NK-92 (cell line): ENCODE results near the gene BPNT1.
"Not testable (repeated sequence)": the region's sequence is repeated elsewhere in the genome, so short reads cannot be mapped to it uniquely, and the experiment has no call there.

Experiments used
- DNase-seq: peaks from one replicate; lab custom pipeline; 2025; ENCODE audit not compliant: unreplicated experiment; lab: John Stamatoyannopoulos, UW

Gene BPNT1

DNA sequence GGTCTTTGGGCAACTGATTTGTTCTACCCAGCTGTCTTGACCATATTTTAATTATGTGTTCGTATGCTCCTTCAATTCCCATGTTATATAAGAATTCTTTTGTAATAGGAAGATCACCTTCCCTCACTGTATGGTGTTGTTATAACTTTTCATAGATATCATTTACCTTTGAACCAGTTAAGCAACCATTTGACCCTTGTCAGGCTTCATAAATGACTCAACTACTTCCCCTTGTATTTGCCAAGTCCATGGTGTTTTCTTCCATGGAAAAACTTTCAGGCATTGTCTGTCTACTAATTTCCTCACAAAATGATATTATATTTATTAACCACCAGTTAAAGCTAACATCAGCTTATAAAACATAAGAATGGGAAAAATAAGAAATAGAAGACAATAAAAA, 5.1 kb downstream of the BPNT1 start:
- DNase-seq = no peak

DNA sequence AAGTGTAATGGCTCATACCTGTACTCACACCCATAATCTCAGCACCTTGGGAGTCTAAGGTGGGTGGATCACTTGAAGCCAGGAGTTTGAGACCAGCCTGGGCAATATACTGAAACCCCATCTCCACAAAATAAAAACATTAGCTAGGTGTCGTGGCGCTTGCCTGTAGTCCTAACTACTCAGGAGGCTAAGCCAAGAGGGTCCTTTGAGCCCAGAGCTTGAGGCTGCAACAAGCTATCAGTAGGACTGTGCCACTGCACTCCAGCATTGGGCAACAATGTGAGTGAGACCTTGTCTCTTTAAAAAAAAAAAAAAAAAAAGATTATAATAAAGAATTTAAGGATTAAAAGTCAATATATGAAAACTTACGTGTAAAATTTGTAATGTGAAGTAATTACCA, 11.7 kb downstream of the BPNT1 start:
- no peak for DNase-seq

DNA sequence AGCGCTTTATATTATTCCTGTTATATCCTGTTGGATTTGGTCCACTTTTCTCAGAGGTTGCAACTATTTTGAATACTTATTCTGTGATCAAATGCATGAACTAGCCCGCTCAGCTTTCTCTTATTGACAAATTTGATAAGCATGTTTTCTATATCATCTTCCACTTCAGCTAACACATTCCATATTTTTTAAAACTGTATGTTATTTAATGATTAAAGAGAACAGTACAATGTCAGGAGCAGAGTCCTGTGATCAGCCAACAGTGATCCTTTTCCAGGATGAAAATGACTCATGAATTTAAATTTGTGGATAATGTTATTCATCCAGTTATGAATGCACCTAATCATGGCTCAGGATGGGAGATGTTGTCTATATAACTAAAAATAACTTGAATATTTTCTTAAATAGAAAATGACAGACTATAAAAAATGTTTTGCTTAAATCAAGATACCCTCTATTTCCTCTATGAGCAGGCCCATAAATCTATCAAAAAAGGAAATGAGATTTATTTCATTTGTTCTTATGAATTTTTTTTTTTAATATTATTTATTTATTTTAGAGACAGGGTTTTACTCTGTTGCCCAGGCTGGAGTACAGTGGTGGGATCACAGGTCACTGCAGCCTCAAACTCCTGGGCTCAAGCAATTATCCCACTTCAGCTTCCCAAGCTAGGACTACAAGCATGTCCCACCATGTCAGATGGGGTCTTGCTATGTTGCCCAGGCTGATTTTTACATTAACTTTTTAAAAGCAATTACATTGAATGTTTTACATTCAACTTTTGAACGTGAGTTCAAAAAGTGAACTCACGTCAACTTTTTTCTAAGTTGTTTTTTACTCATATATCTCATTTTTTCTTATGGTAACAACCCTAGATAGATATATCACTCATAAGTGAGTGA, 12.5 kb downstream of the BPNT1 start:
- no peak for DNase-seq

DNA sequence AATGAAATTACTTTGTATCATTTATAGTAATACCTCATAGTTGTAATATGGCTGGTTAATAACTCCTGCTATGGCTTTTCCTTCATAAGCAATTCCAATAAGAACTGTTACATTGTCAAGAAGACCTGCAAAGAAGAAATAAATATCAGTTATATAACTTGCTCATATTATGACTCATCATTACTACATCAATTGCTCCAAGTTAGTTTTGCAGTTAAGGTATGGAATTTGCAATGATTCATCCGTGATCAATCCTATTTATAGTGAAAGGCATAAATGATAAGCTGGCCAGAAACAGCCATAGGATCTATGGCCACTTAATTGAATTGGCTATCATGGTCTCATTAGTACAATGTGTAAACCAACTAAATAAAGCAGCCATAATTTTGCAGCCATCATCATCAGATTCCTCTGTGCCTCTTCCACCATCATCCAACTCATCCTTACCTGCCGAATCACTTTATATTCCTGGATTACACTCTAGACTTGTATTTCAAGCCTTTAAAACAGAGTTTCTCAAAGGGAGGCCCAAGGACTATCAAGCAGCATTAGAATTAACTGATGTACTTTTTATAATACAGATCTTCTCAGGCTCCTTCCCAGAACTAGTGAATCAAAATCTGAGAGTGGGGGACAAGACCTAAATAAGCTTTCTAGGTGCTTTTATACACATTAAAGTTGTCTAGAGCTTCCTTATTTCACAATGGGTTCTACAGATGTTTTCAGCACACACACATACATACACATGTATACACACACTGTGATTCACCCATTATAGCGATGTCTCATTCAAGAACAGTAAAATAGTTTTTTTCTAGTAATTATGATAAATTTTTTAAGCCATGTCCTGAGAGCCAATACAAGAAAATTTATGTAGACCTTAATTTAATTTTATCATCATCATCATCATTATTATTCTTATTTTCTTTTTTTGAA, 22.1 kb downstream of the BPNT1 start:
- DNase-seq = no peak

DNA sequence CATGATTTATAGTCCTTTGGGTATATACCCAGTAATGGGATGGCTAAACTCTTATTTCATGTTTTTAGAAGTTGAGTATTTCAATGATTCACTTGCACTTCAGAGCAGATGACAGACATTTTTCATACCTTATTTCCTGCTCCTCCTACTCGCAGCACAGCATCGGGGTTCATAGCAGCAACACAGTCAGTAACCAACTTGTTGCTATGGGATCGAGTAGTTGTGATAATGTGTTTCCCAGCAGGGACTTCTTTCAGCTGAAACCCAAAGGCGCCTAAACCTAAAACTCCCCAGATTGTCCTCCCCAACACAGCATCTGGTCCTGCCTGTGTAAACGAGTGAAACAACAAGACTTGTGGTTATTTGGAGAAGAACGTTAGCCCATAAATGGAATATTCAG, 27.0 kb downstream of the BPNT1 start:
- DNase-seq = no peak

DNA sequence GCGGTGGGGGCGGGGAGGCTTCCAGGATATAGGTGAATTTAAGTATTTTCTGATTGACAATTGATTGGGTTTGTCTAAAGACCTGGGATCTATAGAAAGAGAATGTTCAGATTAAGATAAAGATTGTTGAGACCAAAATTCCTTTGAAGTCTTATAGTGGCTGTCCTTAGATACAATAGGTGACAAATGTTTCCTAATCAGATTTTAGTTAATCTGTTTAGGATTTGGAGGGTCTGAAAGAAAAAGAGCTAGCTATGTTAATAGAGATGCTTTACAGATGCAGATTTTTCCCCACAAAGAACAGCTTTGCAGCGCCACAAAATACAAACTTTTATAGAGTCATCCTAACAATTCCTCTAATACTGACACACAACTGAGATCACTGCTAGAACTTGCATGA, 28.7 kb downstream of the BPNT1 start:
- DNase-seq = no peak

DNA sequence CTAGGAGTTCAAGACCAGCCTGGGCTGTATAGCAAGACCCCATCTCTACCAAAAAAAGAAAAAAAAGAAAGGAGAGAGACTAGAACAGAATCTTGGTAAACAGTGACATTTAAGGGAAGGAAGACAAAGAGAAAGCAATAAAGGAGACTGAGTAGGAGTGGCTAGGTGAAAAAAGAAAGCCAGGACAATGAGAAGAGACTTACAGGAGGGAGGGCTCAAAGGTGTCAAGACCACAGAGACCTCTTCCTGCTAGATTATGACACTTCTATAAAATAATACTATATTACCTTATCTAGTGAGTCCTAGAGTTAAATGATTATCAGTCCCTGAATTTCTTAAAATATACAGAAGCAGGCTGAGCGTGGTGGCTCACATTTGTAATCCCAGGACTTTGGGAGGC, 33.2 kb downstream of the BPNT1 start:
- DNase-seq = no peak

DNA sequence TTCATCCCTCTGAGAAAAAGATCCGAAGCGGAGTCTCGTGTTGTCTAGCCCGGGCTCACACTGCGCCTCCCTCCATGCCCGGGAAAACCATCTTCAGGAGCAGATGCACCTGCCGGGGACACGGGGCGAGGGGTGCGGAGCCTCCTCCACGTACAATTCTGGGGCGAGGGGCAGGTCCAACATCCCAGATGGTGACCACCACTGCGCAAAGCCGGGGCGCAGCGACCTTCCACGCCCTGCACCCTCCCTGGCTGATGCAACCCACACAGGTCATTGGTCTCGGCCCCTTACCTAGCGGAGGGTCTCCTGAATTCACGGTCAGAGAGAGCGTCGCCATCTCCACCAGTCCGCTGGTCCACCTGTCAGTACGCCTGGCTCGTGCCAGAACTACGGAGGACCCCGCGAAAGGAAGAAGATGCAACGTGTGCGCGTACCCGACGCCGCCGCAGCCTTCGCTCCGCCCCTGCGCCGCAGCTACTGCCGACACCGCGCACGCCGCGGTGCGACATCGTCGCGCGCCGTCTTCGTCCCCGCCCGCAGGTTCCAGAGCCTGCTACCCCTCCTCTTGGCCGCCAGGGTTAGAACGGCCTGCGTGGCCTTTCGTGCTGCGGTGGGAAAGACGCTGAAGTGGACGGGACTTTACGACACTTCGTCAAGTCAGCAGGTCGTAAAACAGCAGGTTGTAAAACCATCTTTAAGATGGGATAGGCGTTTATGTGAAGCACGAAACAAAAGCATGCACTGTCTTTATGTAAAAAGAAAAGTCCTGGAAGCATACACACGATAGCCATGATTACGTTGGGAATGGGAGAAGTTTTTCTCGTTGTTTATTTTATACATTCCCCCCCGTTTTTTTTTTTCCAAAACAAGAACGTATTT, 43.3 kb downstream of the BPNT1 start, which contains the start of gene EPRS1:
TSS of gene EPRS1 (minus strand) at position 454 of the 879 bp plus-strand sequence. CDS start at position 337, 117 bp downstream.
- peak; percentile 52 for DNase-seq

DNA sequence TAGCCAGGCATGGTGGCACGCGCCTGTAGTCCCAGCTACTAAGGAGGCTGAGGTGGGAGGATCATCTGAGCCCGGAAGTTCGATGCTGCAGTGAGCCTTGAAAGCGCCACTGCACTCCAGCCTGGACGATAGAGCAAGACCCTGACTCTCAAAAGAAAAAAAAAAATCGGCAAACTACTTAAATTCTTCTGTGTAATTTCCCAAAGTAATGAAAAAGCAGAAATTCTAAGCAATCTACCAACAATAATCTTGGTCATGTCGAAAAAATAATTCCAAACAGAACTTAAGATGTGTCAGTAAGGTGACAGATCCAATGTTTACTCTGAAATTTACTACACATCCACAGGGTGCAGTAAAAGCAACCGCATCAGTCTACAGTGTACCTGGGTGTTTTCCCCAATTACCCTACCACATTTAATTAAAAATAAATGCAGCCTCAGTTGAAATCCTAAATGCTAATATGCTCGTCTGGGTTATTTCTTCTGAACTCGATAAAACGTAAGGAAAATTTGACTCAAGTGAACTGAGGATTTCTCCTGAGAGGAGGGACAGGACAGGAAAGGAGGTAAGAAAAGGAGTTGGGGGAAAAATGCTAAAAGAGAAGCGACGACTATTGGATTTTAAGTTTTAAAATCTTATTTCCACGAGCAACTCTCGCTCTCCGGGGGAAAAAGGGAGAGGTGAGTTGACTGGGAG, 44.1 kb downstream of the BPNT1 start:
- no peak for DNase-seq

DNA sequence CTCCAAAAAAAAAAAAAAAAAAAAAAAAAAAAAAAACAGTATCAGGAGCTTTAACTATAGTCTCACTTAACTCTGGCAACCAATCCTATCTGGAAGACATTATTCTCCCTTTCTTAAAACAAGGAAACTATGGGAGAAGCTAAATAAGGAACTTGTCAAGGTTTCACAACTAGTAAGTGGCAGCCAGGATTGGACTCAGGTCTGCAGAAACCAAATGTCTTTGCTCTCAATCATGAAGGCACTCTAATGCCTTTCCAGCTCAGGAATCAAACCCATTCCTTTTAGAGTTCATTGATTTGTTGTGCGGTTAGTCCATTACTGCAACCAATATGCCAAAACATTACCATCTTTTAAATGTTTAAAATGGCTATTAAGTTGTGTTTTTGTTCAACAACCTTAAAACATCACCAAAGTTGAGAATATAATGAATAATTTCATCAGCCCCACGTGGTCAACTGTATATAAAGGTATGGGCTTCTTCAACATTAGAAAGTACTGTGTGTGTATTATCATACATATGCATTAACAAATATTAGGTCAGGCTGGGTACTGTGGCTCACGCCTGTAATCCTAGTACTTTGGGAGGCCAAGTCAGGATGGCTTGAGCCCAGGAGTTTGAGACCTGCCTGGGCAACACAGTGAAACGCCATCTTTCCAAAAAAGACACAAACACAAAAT, 44.8 kb downstream of the BPNT1 start:
- no peak for DNase-seq

DNA sequence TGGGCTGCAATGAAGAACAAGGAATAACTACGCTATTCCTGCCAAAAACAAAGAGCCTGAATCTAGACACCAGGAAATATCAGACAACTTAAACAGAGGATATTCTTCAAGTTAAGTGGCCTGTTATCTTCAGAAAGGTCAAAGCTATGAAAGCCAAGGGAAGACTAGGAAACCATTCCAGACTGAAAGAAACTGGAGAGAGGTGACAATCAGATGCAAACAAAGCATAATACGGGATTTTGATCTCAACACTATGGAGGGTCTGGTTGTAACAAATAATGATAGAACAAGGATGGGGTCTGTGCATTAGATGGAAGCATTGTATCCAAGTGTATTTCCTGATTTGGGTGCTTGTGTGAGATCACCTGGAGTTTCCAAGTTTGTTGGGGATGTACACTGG, 45.9 kb downstream of the BPNT1 start:
- DNase-seq = no peak

DNA sequence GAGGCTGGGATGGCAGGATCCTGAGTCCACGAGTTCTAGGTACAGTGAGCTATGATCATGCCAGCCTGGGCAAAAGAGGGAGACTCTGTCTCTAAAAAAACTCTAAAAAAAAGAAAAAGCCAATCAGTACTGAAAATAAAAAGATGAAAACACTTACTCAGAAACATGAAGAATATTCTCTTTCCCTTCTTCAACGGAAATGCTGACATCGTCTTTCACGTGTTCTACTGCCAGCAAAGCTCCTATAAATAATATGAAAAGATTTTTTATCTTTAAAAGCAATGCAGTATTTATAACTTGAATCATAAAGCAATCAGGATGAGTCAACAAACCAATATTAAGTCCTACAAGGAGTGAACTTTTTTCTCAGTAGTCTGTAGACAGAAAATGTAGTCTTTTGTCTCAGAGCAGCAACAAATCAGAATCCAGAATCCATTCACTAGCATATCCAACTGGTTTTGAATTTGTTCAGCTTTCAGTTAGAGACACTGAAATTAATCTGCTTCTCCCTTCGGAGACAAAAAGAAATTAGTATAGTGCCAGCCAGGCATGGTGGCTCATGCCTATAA, 49.5 kb downstream of the BPNT1 start:
- DNase-seq = no peak

DNA sequence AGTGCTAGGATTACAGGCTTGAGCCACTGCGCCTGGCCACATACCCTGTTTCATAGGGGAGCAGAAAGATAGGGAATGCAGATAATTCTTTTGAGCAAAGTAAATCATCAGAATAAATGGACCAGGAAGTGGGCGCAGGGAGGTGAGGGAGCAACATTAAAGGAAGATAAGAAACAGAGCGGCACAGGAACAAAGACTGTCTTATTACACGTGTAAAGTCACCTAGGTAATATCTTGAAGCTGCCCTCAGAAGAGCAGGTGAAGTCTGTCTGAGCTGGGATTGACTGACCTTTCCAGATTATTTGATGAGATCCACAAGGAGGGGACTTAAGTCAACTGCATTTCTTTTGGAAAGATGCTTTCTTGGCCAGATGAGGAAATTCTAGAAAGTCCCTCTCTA, 50.9 kb downstream of the BPNT1 start:
- DNase-seq = no peak

DNA sequence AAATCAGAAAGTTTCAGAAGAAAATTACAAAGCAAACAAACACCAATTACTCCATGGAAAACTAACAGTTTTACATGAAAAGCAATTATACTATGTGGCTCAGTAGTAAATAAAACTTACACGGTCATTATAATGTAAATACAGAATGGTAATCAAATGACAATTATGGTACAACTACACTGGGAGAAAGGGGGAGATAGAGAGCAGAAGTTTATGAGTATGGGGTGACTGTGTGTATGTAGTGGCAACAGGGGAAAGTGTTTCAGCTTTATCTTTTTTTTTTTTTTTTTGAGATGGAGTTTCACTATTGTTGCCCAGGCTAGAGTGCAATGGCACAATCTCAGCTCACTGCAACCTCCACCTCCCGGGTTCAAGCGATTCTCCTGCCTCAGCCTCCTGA, 51.8 kb downstream of the BPNT1 start:
- not testable (repeated sequence) for DNase-seq

DNA sequence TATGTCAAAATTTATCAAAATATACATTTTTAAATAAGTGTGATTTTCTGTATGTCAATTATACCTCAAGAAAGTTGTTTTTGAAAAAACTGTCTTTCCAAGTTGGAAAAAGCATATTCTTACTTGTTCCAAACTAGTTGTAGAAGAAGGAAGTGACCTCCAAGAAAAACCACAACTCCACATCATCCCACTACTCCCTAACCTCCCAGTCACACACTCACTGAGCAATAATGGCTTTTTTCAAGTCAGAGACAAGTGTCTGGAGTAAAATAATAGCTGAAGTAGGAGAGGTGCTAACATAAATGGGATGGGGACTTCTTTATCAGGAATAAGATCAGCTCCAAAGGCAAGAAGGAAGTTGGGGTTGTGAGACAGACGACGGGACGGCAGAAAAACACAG, 56.7 kb downstream of the BPNT1 start:
- no peak for DNase-seq

DNA sequence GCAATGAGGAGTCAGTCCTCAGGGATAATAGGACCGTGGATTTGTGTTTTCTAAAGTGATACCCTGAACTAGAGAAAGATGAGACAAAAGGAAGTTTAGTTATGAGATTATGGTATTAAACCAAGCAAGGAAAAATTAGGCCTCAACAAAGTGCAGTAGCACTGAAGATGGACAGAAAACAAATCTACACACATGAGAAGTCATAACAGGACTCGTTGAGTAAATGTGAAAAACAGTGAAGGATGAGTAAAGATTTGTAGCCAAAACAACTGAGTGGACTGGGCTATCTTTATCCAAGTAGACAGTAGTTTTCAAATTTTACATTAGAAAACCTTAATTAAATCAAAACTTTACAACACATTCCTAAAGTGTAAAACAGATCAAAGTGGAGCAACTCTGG, 58.3 kb downstream of the BPNT1 start:
- DNase-seq = no peak

DNA sequence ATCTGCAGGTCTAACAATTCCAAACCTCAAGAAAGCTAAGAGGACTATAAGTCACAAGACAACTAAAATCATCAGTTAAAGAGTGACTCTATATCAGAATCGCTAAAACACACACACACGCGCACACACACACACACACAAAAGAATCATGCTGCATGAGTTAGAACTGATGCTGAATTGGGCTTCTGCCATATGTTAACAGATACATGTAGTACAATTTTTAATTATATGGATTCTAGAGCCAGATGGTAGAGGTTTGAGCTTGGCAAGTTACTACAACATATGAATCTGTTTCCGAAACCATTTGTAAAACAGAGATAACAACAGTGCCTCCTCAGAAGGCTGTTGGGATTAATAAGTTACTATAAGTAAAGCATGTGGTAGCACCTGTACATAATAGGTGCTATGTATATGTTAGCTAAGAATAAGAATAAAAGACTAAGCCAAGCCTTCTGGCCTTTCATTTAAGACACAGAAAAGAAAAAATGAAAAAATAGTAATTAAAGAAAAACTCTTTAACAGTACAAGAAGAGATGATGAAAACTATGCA, 61.2 kb downstream of the BPNT1 start:
- DNase-seq = no peak

DNA sequence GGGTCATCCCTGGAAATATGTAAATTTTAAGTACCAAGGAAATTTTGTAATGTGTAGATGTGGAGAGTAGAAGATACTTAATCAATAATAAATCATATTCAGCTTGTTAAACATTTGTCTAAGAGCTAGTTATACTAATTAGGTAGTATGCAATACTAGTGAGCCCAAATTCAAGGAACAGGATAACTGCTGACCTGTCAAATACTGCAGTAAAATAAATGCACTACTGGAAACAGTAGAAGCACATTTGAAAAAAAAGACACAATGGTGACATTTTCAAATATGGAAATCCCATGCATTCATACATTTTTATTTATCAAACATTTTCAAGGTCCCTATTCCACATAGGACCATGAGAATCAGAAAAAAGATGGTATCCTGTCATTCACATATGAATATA, 70.5 kb downstream of the BPNT1 start:
- DNase-seq = no peak

DNA sequence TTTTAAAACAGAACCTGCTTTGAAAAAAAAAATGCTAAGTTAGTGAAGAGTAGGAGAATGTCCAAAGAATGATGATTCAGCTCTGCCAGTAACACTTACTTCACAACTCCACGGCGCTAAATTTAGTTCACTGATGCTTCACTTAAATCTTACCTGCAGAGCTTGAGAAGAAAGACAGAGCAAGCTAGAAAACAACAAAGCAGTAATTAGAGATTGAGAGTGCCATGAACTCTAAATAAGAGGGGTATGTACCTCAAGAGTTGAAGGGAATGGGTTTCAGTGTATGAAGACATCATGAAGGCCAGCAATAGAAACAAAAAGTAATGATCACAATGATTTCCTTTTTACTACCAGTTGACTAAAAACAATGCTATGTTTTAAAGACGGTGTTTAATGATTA, 76.1 kb downstream of the BPNT1 start:
- no peak for DNase-seq
